GM12878 (cell line): Measurements from ENCODE around the gene HOXD9. TPM values are rescaled to one million over a fixed set of nuclear protein-coding genes. Genes with fewer than 3 reads are reported as not detected.

Experiments used
- ATAC-seq: fragments of 200-7000 bp; cut with Tn5 transposase; 3 replicates; pipeline ENCODE4 v1.9.1; 2020; ENCODE audit warnings: mild to moderate bottlenecking, moderate library complexity
- BruUV-seq: library from RNA; stranded (reverse); fragments of 400-500 nt; replicated peaks from 2 replicates; lab custom pipeline; 2021; lab: Mats Ljungman, UMichigan
- CTCF ChIA-PET: fragments of 300-600 bp; sonication (Branson Sonifier 250); formaldehyde crosslinking; extraction: SDS; loops from one replicate; lab custom pipeline; 2021; ENCODE audit warnings: inconsistent platforms; lab: Yijun Ruan, JAX
- POLR2A ChIA-PET: fragments of 350-600 bp; formaldehyde crosslinking; extraction: SDS; loops from one replicate; lab custom pipeline; 2021; ENCODE audit warnings: inconsistent platforms; lab: Charles Lee
- RAD21 ChIA-PET: fragments of 300-600 bp; sonication (Branson Sonifier 250); formaldehyde crosslinking; loops from one replicate; lab custom pipeline; 2023; ENCODE audit warnings: antibody characterized with exemption; ENCODE audit not compliant: unreplicated experiment; lab: Charles Lee
- SMC1A ChIA-PET: fragments of 300-600 bp; sonication (Branson Sonifier 250); formaldehyde crosslinking; loops from one replicate; lab custom pipeline; 2023; ENCODE audit not compliant: unreplicated experiment, uncharacterized antibody; lab: Charles Lee
- DNase-seq: peaks from one replicate; pipeline ENCODE4 v3.0.0-alpha.2; 2011; ENCODE audit warnings: low read depth, low spot score
- FAIRE-seq: peaks from 3 replicates; lab custom pipeline; 2011; peaks lifted over from hg19 to GRCh38; lab: Jason Lieb, UNC
- H2AFZ ChIP-seq: 2 replicates; pipeline ENCODE4 v1.6.0; 2011; ENCODE audit warnings: low read depth, low read length, control low read depth; ENCODE audit not compliant: control insufficient read depth
- H3K27ac ChIP-seq: 2 replicates; pipeline ENCODE4 v1.5.1; 2011; ENCODE audit warnings: control low read depth; ENCODE audit not compliant: control insufficient read depth, insufficient read depth
- H3K27me3 ChIP-seq, 2 experiments: replicated peaks in 1 of 2; 2 replicates each; pipeline versions ENCODE4 v1.6.0 to v1.6.1; 2011; ENCODE audit warnings: low read length in 1 of 2; ENCODE audit not compliant: control insufficient read depth in 2 of 2, insufficient read depth in 2 of 2
- H3K36me3 ChIP-seq, 2 experiments: 2 replicates each; pipeline ENCODE4 v1.5.1; 2011; ENCODE audit warnings: low read length in 1 of 2; ENCODE audit not compliant: control insufficient read depth in 2 of 2, insufficient read depth in 2 of 2
- H3K4me1 ChIP-seq: 2 replicates; pipeline ENCODE4 v1.6.1; 2011; ENCODE audit warnings: mild to moderate bottlenecking, low read length, moderate library complexity, mixed read lengths; ENCODE audit not compliant: control insufficient read depth, insufficient read depth
- H3K4me2 ChIP-seq: 2 replicates; pipeline ENCODE4 v1.6.0; 2011; ENCODE audit warnings: control low read depth; ENCODE audit not compliant: control insufficient read depth, insufficient read depth
- H3K4me3 ChIP-seq: fragments of 200-600 bp; sonication (generic); 2 replicates; pipeline ENCODE4 v1.5.1; 2016
- H3K79me2 ChIP-seq: 2 replicates; pipeline ENCODE4 v1.6.0; 2011; ENCODE audit warnings: low read length; ENCODE audit not compliant: control insufficient read depth, insufficient read depth
- H3K9ac ChIP-seq: 2 replicates; pipeline ENCODE4 v1.8.0; 2011; ENCODE audit warnings: low read length, control low read depth, mixed read lengths; ENCODE audit not compliant: control insufficient read depth, insufficient read depth
- H3K9me3 ChIP-seq: replicated peaks from 3 replicates; pipeline ENCODE4 v1.5.1; 2011; ENCODE audit warnings: mild to moderate bottlenecking, low read length; ENCODE audit not compliant: control insufficient read depth, insufficient read depth
- H4K20me1 ChIP-seq: 2 replicates; pipeline ENCODE4 v1.6.0; 2011; ENCODE audit not compliant: control insufficient read depth, insufficient read depth
- CHD1 ChIP-seq: IDR thresholded peaks from 2 replicates; pipeline ENCODE4 v1.6.1; 2012; ENCODE audit warnings: low read depth, low read length, improper control_type of control experiment
- ELK1 ChIP-seq: IDR thresholded peaks from 2 replicates; pipeline ENCODE4 v1.6.1; 2012; ENCODE audit warnings: low read depth, low read length, improper control_type of control experiment
- JUNB ChIP-seq: IDR thresholded peaks from 2 replicates; pipeline ENCODE4 v1.6.1; 2016; ENCODE audit warnings: antibody characterized with exemption, mild to moderate bottlenecking
- KDM1A ChIP-seq: fragments of 200-600 bp; sonication (generic); IDR thresholded peaks from 2 replicates; pipeline ENCODE4 v1.6.1; 2016; ENCODE audit warnings: borderline replicate concordance
- MYC ChIP-seq: IDR thresholded peaks from 2 replicates; pipeline ENCODE4 v1.6.1; 2011; ENCODE audit warnings: mild to moderate bottlenecking, low read length, moderate library complexity, inconsistent platforms; ENCODE audit not compliant: insufficient read depth, insufficient replicate concordance, insufficient read length, severe bottlenecking
- NFIC ChIP-seq: IDR thresholded peaks from 2 replicates; pipeline ENCODE4 v1.6.1; 2012; ENCODE audit warnings: low read depth, mild to moderate bottlenecking, inconsistent platforms, low read length, moderate library complexity
- PML ChIP-seq: IDR thresholded peaks from 2 replicates; pipeline ENCODE4 v1.6.1; 2012; ENCODE audit warnings: low read length, inconsistent platforms
- SIX5 ChIP-seq: IDR thresholded peaks from 2 replicates; pipeline ENCODE4 v1.6.1; 2011; ENCODE audit warnings: mild to moderate bottlenecking, low read depth, low read length, moderate library complexity; ENCODE audit not compliant: severe bottlenecking
- SMAD1 ChIP-seq: fragments of 450-650 bp; IDR thresholded peaks from 2 replicates; pipeline ENCODE4 v1.6.1; 2018; ENCODE audit warnings: mild to moderate bottlenecking, low read depth; ENCODE audit not compliant: partially characterized antibody
- SPI1 ChIP-seq: IDR thresholded peaks from 2 replicates; pipeline ENCODE4 v1.6.1; 2011; ENCODE audit warnings: low read depth, mild to moderate bottlenecking, low read length, moderate library complexity, borderline replicate concordance; ENCODE audit not compliant: insufficient read depth
- SRF ChIP-seq, 2 experiments: IDR thresholded peaks; 2 replicates each; pipeline ENCODE4 v1.6.1; 2011; ENCODE audit warnings: low read depth in 2 of 2, low read length in 2 of 2, mild to moderate bottlenecking in 1 of 2, moderate library complexity in 1 of 2
- YY1 ChIP-seq: IDR thresholded peaks from 2 replicates; pipeline ENCODE4 v1.6.1; 2011; ENCODE audit warnings: low read depth, mild to moderate bottlenecking, low read length
- ZBTB4 ChIP-seq: fragments of 450-650 bp; formaldehyde crosslinking; IDR thresholded peaks from 2 replicates; pipeline ENCODE4 v1.4.0; 2022; ENCODE audit warnings: mild to moderate bottlenecking, moderate library complexity
- ZNF687 ChIP-seq: fragments of 450-650 bp; IDR thresholded peaks from 2 replicates; pipeline ENCODE4 v1.6.1; 2017; ENCODE audit warnings: mild to moderate bottlenecking, moderate library complexity
- WGBS: methylation state at CpG from one replicate; pipeline ENCODE4 v1.1.6; 2016; ENCODE audit warnings: low lambda C conversion rate; ENCODE audit not compliant: insufficient replicate concordance, insufficient coverage; ENCODE audit errors: missing lambda C conversion rate; 5-methylcytosine and 5-hydroxymethylcytosine counted together
- in situ Hi-C: fragments of 300-500 bp; cut with MboI; formaldehyde crosslinking; loops from 9 replicates; pipeline ENCODE4 v1.14.3; 2018; ENCODE audit warnings: mixed read lengths
- intact Hi-C: fragments of 100-400 bp; cut with micrococcal nuclease; formaldehyde crosslinking; loops from one replicate; pipeline ENCODE4 v1.14.2; 2022; ENCODE audit not compliant: unreplicated experiment
- polyA plus RNA-seq, 11 experiments: library from polyadenylated mRNA; depleted of rRNA in 4 of 11; unstranded in 6 of 11; stranded (reverse) in 5 of 11; fragments of >200 nt; fragmentation: Nextera tagmentation in 4 of 11; fragmentation: Illumina TruSeq in 1 of 11; extraction: Ambion mirVana in 4 of 11; extraction: Trizol in 1 of 11; gene quantifications; 1 replicate in 1 of 11; 2 replicates in 10 of 11; pipeline versions ENCODE4 v1.2.1 to v1.2.3, GENCODE V29; 2011 to 2016; ENCODE audit warnings: inconsistent platforms in 2 of 11, missing spikeins in 2 of 11, low read depth in 1 of 11
- total RNA-seq, 4 experiments: library from RNA; depleted of rRNA in 3 of 4; stranded (reverse); fragments of >200 nt in 3 of 4; fragmentation: Illumina TruSeq in 1 of 4; extraction: Trizol in 1 of 4; gene quantifications; 2 replicates each; pipeline versions ENCODE4 v1.2.1 to v1.2.3, GENCODE V29; 2013 to 2021

Gene HOXD9
- total and polyA plus RNA-seq, 10 of the 15 experiments (the other 5 are each of a cell fraction or from before 2014, with no cell fraction given) = not detected

GRCh38 chr2:176133389-176133788 lies 10.9 kb downstream of the HOXD9 start (continued):
- TF ChIP-seq ZNF687 (no peak), MYC (no peak)

- ChIA-PET POLR2A (no interaction called here), SMC1A (interaction anchor here (0.9 to 3.2 kb wide), 2 partner anchors 420 to 1014 kb away, joined by 3 to 13 read pairs; no protein-coding TSS in a partner anchor), CTCF (interaction anchor here (0.8 kb wide), 1 partner anchor 518 kb away, joined by 4 read pairs; no protein-coding TSS in a partner anchor), RAD21 (interaction anchor here (0.6 to 0.8 kb wide), 2 partner anchors 504 to 520 kb away, joined by 3 to 5 read pairs; no protein-coding TSS in a partner anchor)
- Histone ChIP-seq H3K9ac (no peak overlapping the region), H3K27ac (no peak overlapping the region), H3K27me3 (peaks cover 7 to 26% of the 10 kb centered on the region in 2 experiments), H3K4me2 (no peak overlapping the region), H3K79me2 (no peaks in the 10 kb centered on the region), H3K36me3 (no peaks in the 10 kb centered on the region), H4K20me1 (no peaks in the 10 kb centered on the region), H3K4me3 (no peak overlapping the region), H2AFZ (no peak overlapping the region), H3K4me1 (no peaks in the 10 kb centered on the region), H3K9me3 (no peaks in the 10 kb centered on the region; the same call in 2 of the 3 replicates)
- no peak for FAIRE-seq
- BruUV-seq = no TSS peak
- ATAC-seq = no peak
- in situ Hi-C loops (loop anchor here (25.0 kb wide), 1 partner anchor 1203 kb away; no protein-coding TSS in a partner anchor), intact Hi-C loops (no loop called here)
- 13% methylated on average over 4 of the region's 4 CpGs for WGBS
- DNase-seq = no peak
- no peak for TF ChIP-seq YY1
- no peak for TF ChIP-seq SRF (IDR thresholded peaks at IDR 0.05; ENCODE audit: low read depth in 2 of 2, low read length in 2 of 2)
- TF ChIP-seq NFIC = no peak
- no peak for TF ChIP-seq SPI1
- no peak for TF ChIP-seq JUNB
- no peak for TF ChIP-seq SIX5
- no peak for TF ChIP-seq PML
- TF ChIP-seq ELK1 = no peak
- no peak for TF ChIP-seq ZBTB4
- TF ChIP-seq CHD1 = no peak
- TF ChIP-seq SMAD1 = no peak
- TF ChIP-seq KDM1A = no peak
Measured at GRCh38 chr2:176134035-176134434, 11.5 kb downstream of the HOXD9 start.
